SK-N-SH (cell line): Measurements from ENCODE around the gene NUP188. TPM values are rescaled to one million over a fixed set of nuclear protein-coding genes. Genes with fewer than 3 reads are reported as not detected.

Experiments
- CTCF ChIA-PET: fragments of 300-600, 350-600 bp; formaldehyde crosslinking; extraction: SDS; loops from one replicate; lab custom pipeline; 2021; lab: Yijun Ruan, JAX
- POLR2A ChIA-PET: fragments of 350-600 bp; sonication (Branson Sonifier 250); formaldehyde crosslinking; extraction: SDS; loops from one replicate; lab custom pipeline; 2020; ENCODE audit warnings: antibody characterized with exemption, inconsistent platforms; lab: Yijun Ruan, JAX
- DNase-seq: peaks from one replicate; pipeline ENCODE4 v3.0.0; 2012
- H2AFZ ChIP-seq: fragments of 200-600 bp; sonication (generic); 2 replicates; pipeline ENCODE4 v1.8.1; 2016; ENCODE audit warnings: antibody characterized with exemption, mild to moderate bottlenecking, low read depth
- H3F3A ChIP-seq: fragments of 200-600 bp; sonication (generic); replicated peaks from 2 replicates; pipeline ENCODE3; 2016; ENCODE audit warnings: antibody characterized with exemption, mild to moderate bottlenecking; ENCODE audit not compliant: insufficient read depth
- H3K27ac ChIP-seq, 2 experiments: fragments of 200-500 bp in 1 of 2; fragments of 200-600 bp in 1 of 2; sonication (Bioruptor generic) in 1 of 2; sonication (generic), shearing (Covaris generic) in 1 of 2; 2 replicates each; pipeline versions ENCODE4 v1.5.1 to v1.6.1; 2014 to 2016; ENCODE audit warnings: low read depth in 2 of 2, inconsistent platforms in 1 of 2, low read length in 1 of 2, mild to moderate bottlenecking in 1 of 2, mixed read lengths in 1 of 2
- H3K27me3 ChIP-seq: fragments of 200-600 bp; sonication (generic), shearing (Covaris generic); 2 replicates; pipeline ENCODE4 v1.6.1; 2016; ENCODE audit warnings: mixed run types; ENCODE audit not compliant: insufficient read depth
- H3K36me3 ChIP-seq, 2 experiments: fragments of 200-500 bp in 1 of 2; fragments of 200-600 bp in 1 of 2; sonication (Bioruptor generic) in 1 of 2; sonication (generic) in 1 of 2; replicated peaks in 1 of 2; 2 replicates each; pipeline versions ENCODE3 to v1.5.1; 2014 to 2016; ENCODE audit warnings: low read length in 1 of 2, mild to moderate bottlenecking in 1 of 2; ENCODE audit not compliant: insufficient read depth in 2 of 2, control insufficient read depth in 1 of 2
- H3K4me1 ChIP-seq, 2 experiments: fragments of 200-500 bp in 1 of 2; fragments of 200-600 bp in 1 of 2; sonication (Bioruptor generic) in 1 of 2; sonication (generic), shearing (Covaris generic) in 1 of 2; 2 replicates each; pipeline versions ENCODE4 v1.5.1 to v1.6.1; 2014 to 2016; ENCODE audit warnings: low read depth in 1 of 2, low read length in 1 of 2, mixed run types in 1 of 2; ENCODE audit not compliant: insufficient read depth in 2 of 2, control insufficient read depth in 1 of 2
- H3K4me2 ChIP-seq: fragments of 200-600 bp; sonication (generic), shearing (Covaris generic); 2 replicates; pipeline ENCODE4 v1.6.1; 2017; ENCODE audit warnings: mixed run types
- H3K4me3 ChIP-seq, 2 experiments: fragments of 200-500 bp in 1 of 2; fragments of 200-600 bp in 1 of 2; sonication (Bioruptor generic) in 1 of 2; sonication (generic), shearing (Covaris generic) in 1 of 2; 2 replicates each; pipeline versions ENCODE4 v1.5.1 to v1.8.1; 2014 to 2016; ENCODE audit warnings: low read depth in 2 of 2, inconsistent platforms in 1 of 2, low read length in 1 of 2, mild to moderate bottlenecking in 1 of 2, mixed read lengths in 1 of 2, moderate library complexity in 1 of 2
- H3K79me2 ChIP-seq: fragments of 200-600 bp; sonication (generic); 2 replicates; pipeline ENCODE4 v1.8.1; 2017; ENCODE audit warnings: mild to moderate bottlenecking; ENCODE audit not compliant: insufficient read depth
- H3K9ac ChIP-seq: fragments of 200-600 bp; sonication (generic); 2 replicates; pipeline ENCODE4 v1.6.1; 2017; ENCODE audit warnings: mixed run types
- H3K9me2 ChIP-seq: fragments of 200-600 bp; sonication (generic); 2 replicates; pipeline ENCODE4 v1.6.1; 2017; ENCODE audit warnings: mixed run types
- H3K9me3 ChIP-seq: fragments of 200-600 bp; sonication (generic); 2 replicates; pipeline ENCODE4 v1.6.1; 2017; ENCODE audit warnings: mixed run types, mild to moderate bottlenecking, moderate library complexity
- H4K20me1 ChIP-seq: fragments of 200-600 bp; sonication (generic); 2 replicates; pipeline ENCODE4 v1.6.1; 2017; ENCODE audit warnings: mild to moderate bottlenecking, mixed run types; ENCODE audit not compliant: insufficient read depth
- CHD2 ChIP-seq: fragments of 150-350 bp; IDR thresholded peaks from 2 replicates; pipeline ENCODE4 v1.6.1; 2018; ENCODE audit warnings: low read length; ENCODE audit not compliant: partially characterized antibody
- ELF1 ChIP-seq: IDR thresholded peaks from 2 replicates; pipeline ENCODE4 v1.4.0; 2012
- FOXJ3 ChIP-seq: sonication (generic); formaldehyde crosslinking; IDR thresholded peaks from 2 replicates; pipeline ENCODE4 v1.5.1; 2020; ENCODE audit warnings: mild to moderate bottlenecking, missing genetic modification reagents
- GATA2 ChIP-seq: sonication (generic); formaldehyde crosslinking; IDR thresholded peaks from 2 replicates; pipeline ENCODE4 v1.5.0; 2020; ENCODE audit warnings: mild to moderate bottlenecking, missing genetic modification reagents
- IRF3 ChIP-seq: fragments of 150-350 bp; IDR thresholded peaks from 2 replicates; pipeline ENCODE4 v1.6.1; 2016; ENCODE audit warnings: mild to moderate bottlenecking, low read depth, low read length
- JUND ChIP-seq: IDR thresholded peaks from 2 replicates; pipeline ENCODE4 v1.4.0; 2012
- MEF2A ChIP-seq: IDR thresholded peaks from 2 replicates; pipeline ENCODE4 v1.4.0; 2012; ENCODE audit warnings: low read depth, borderline replicate concordance
- MXI1 ChIP-seq: IDR thresholded peaks from 2 replicates; pipeline ENCODE4 v1.6.1; 2012; ENCODE audit warnings: mild to moderate bottlenecking, low read depth, low read length, improper control_type of control experiment
- NFIC ChIP-seq: IDR thresholded peaks from 2 replicates; pipeline ENCODE4 v1.4.0; 2012; ENCODE audit warnings: borderline replicate concordance
- PBX3 ChIP-seq: IDR thresholded peaks from 2 replicates; pipeline ENCODE4; 2012
- POLR2AphosphoS5 ChIP-seq: IDR thresholded peaks from 2 replicates; pipeline ENCODE4 v1.6.1; 2012; ENCODE audit warnings: low read depth, low read length
- RAD21 ChIP-seq: IDR thresholded peaks from 2 replicates; pipeline ENCODE4 v1.6.1; 2012; ENCODE audit warnings: mild to moderate bottlenecking, low read length
- RFX5 ChIP-seq: IDR thresholded peaks from 2 replicates; pipeline ENCODE4 v1.6.1; 2012; ENCODE audit warnings: mild to moderate bottlenecking, improper control_type of control experiment, low read length
- RXRA ChIP-seq: IDR thresholded peaks from 2 replicates; pipeline ENCODE4 v1.4.0; 2012; ENCODE audit warnings: low read depth, mild to moderate bottlenecking, borderline replicate concordance
- SIN3A ChIP-seq: IDR thresholded peaks from 2 replicates; pipeline ENCODE4 v1.6.1; 2012; ENCODE audit warnings: low read depth, mild to moderate bottlenecking, low read length, moderate library complexity, borderline replicate concordance
- USF1 ChIP-seq: IDR thresholded peaks from 2 replicates; pipeline ENCODE4 v1.4.0; 2012; ENCODE audit warnings: low read depth, borderline replicate concordance
- USF2 ChIP-seq: fragments of 150-350 bp; IDR thresholded peaks from 2 replicates; pipeline ENCODE4 v1.6.1; 2017; ENCODE audit warnings: antibody characterized with exemption, low read length, low read depth, borderline replicate concordance
- YY1 ChIP-seq: IDR thresholded peaks from 2 replicates; pipeline ENCODE4 v1.4.0; 2012; ENCODE audit warnings: low read depth, mild to moderate bottlenecking
- WGBS: methylation state at CpG from one replicate; pipeline ENCODE4 v1.1.6; 2017; ENCODE audit warnings: low lambda C conversion rate; 5-methylcytosine and 5-hydroxymethylcytosine counted together
- polyA plus RNA-seq, 3 experiments: library from polyadenylated mRNA; depleted of rRNA; stranded (reverse); fragments of >200 nt; gene quantifications; 2 replicates each; pipeline ENCODE4 v1.2.3, GENCODE V29; 2012

Gene NUP188
- polyA plus RNA-seq, 1 of the 3 experiments (the other 2 are of a cell fraction) = 49.5 TPM

- ChIA-PET CTCF (interaction anchor here (0.9 to 1.0 kb wide), 2 partner anchors 29 to 30 kb away, joined by 3 read pairs; no protein-coding TSS in a partner anchor), POLR2A (no interaction called here)
- Histone ChIP-seq H3K4me3 (no peak overlapping the region), H3K9me3 (no peaks in the 10 kb centered on the region), H3K27me3 (no peaks in the 10 kb centered on the region), H2AFZ (no peak overlapping the region), H3K4me2 (no peak overlapping the region), H3F3A (peaks cover 1% of the 10 kb centered on the region), H3K36me3 (peaks cover 4 to 28% of the 10 kb centered on the region in 2 experiments), H4K20me1 (no peaks in the 10 kb centered on the region), H3K27ac (no peak overlapping the region), H3K9ac (no peak overlapping the region), H3K9me2 (no peaks in the 10 kb centered on the region), H3K79me2 (peaks cover 85% of the 10 kb centered on the region; the same call in 1 of the 2 replicates), H3K4me1 (peaks cover 0 to 5% of the 10 kb centered on the region in 2 experiments; a peak in 1 of 4 replicates)
- no peak for TF ChIP-seq NFIC
- no peak for TF ChIP-seq IRF3
- no peak for TF ChIP-seq RAD21
- no peak for TF ChIP-seq ELF1
- TF ChIP-seq YY1 = no peak
- no peak for TF ChIP-seq CHD2
- no peak for TF ChIP-seq USF2
- no peak for TF ChIP-seq PBX3
- no peak for TF ChIP-seq GATA2 (CRISPR knock-in tag)
- no peak for TF ChIP-seq RFX5
- no peak for TF ChIP-seq JUND
- no peak for TF ChIP-seq FOXJ3 (CRISPR knock-in tag)
- no peak for TF ChIP-seq MXI1
- TF ChIP-seq POLR2AphosphoS5 = no peak
- no peak for TF ChIP-seq MEF2A
- no peak for TF ChIP-seq RXRA
- no peak for TF ChIP-seq USF1
- TF ChIP-seq SIN3A = no peak
- 93% methylated on average over 4 of the region's 5 CpGs for WGBS
- DNase-seq = no peak
These were observed 49.1 kb upstream of the NUP188 start for GRCh38 chr9:128898382-128898781.
